Measurements from ENCODE around the gene CYREN.

The CYREN gene

GRCh38 chr7:135189961-135190360 lies 19.5 kb upstream of the CYREN start:
- WGBS (ENCODE audit: insufficient coverage), result 100% methylated on average over 3 of the region's 4 CpGs
- Histone ChIP-seq H3K36me3 (ENCODE audit: control insufficient read depth in 4 of 4, insufficient read depth in 4 of 4, low read length in 3 of 4) (peaks cover 19 to 97% (median 71%) of the 10 kb centered on the region in 4 experiments), H3K4me3 (ENCODE audit: control insufficient read depth in 1 of 7, extremely low read depth in 1 of 7, insufficient read depth in 4 of 7, low read depth in 2 of 7, low read length in 6 of 7) (no peak overlapping the region), H3K27me3 (replicated peaks in 2 of 5; ENCODE audit: control insufficient read depth in 4 of 5, insufficient read depth in 5 of 5, low read length in 4 of 5) (no peaks in the 10 kb centered on the region), H3K9me3 (ENCODE audit: control extremely low read depth in 1 of 5, control insufficient read depth in 4 of 5, insufficient read depth in 2 of 5, low read depth in 1 of 5, low read length in 4 of 5) (no peaks in the 10 kb centered on the region), H3K4me1 (ENCODE audit: control extremely low read depth in 1 of 4, control insufficient read depth in 4 of 4, insufficient read depth in 4 of 4, low read length in 3 of 4) (peaks cover 0 to 6% (median 0%) of the 10 kb centered on the region in 4 experiments), H3K27ac (ENCODE audit: insufficient read depth in 1 of 2, low read depth in 1 of 2, low read length in 2 of 2, poor library complexity in 1 of 2, severe bottlenecking in 2 of 2) (no peak overlapping the region)
- POLR2A ChIA-PET, result interaction anchor here (0.7 kb wide), 1 partner anchor 526 kb away, joined by 4 read pairs; no protein-coding TSS in a partner anchor
- no peak for DNase-seq
- CTCF ChIA-PET, result interaction anchor here (1.2 kb wide), 1 partner anchor 13 kb away, joined by 4 read pairs; no protein-coding TSS in a partner anchor

DNA sequence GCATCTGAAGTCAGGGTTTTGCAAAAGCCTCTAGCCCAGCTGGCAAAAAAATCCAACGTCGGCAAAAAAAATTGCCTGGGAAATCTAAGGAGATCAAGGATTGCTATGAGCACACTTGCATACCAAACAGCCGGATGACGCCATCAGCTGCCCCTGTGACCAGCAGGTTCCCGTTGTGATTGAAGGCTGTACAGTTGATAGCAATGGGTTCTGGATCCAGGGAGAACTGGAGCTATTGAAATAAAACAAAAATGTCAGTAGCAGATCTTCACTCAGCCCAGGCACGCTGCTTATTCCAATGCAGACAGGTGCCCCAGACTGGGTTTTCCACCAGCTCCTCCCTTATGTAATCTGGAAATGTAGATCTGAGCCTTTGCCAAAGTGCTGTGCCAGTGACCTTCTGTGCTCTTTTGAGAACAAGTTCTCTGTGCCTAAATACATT lies 18.7 kb upstream of the CYREN start:
- POLR2A ChIA-PET, result no interaction called here
- H3K36me3 ChIP-seq (ENCODE audit: control insufficient read depth in 4 of 4, insufficient read depth in 4 of 4, low read length in 3 of 4), result peaks cover 13 to 97% (median 67%) of the 10 kb centered on the region in 4 experiments
- CTCF ChIA-PET, result interaction anchor here (0.7 to 2.0 kb wide), 5 partner anchors 9 to 35 kb away, joined by 4 to 7 read pairs (median 4); no protein-coding TSS in a partner anchor
- no peak overlapping the region for H3K4me3 ChIP-seq (ENCODE audit: control insufficient read depth in 1 of 7, extremely low read depth in 1 of 7, insufficient read depth in 4 of 7, low read depth in 2 of 7, low read length in 6 of 7)
- peaks cover 0 to 3% (median 0%) of the 10 kb centered on the region in 5 experiments for H3K9me3 ChIP-seq (ENCODE audit: control extremely low read depth in 1 of 5, control insufficient read depth in 4 of 5, insufficient read depth in 2 of 5, low read depth in 1 of 5, low read length in 4 of 5)
- 100% methylated on average over 6 of the region's 6 CpGs for WGBS (ENCODE audit: insufficient coverage)
- DNase-seq, result no peak
- H3K4me1 ChIP-seq (ENCODE audit: control extremely low read depth in 1 of 4, control insufficient read depth in 4 of 4, insufficient read depth in 4 of 4, low read length in 3 of 4), result peaks cover 0 to 6% (median 0%) of the 10 kb centered on the region in 4 experiments
- no peak overlapping the region for H3K27ac ChIP-seq (ENCODE audit: insufficient read depth in 1 of 2, low read depth in 1 of 2, low read length in 2 of 2, poor library complexity in 1 of 2, severe bottlenecking in 2 of 2)
- no peaks in the 10 kb centered on the region for H3K27me3 ChIP-seq (replicated peaks in 2 of 5; ENCODE audit: control insufficient read depth in 4 of 5, insufficient read depth in 5 of 5, low read length in 4 of 5)

GRCh38 chr7:135188298-135188984 lies 17.9 kb upstream of the CYREN start:
- Histone ChIP-seq H3K27ac (ENCODE audit: insufficient read depth in 1 of 2, low read depth in 1 of 2, low read length in 2 of 2, poor library complexity in 1 of 2, severe bottlenecking in 2 of 2) (no peak overlapping the region), H3K4me3 (ENCODE audit: control insufficient read depth in 1 of 7, extremely low read depth in 1 of 7, insufficient read depth in 4 of 7, low read depth in 2 of 7, low read length in 6 of 7) (no peak overlapping the region), H3K4me1 (ENCODE audit: control extremely low read depth in 1 of 4, control insufficient read depth in 4 of 4, insufficient read depth in 4 of 4, low read length in 3 of 4) (peaks cover 0 to 6% (median 0%) of the 10 kb centered on the region in 4 experiments), H3K36me3 (ENCODE audit: control insufficient read depth in 4 of 4, insufficient read depth in 4 of 4, low read length in 3 of 4) (peaks cover 9 to 97% (median 66%) of the 10 kb centered on the region in 4 experiments), H3K9me3 (ENCODE audit: control extremely low read depth in 1 of 5, control insufficient read depth in 4 of 5, insufficient read depth in 2 of 5, low read depth in 1 of 5, low read length in 4 of 5) (peaks cover 0 to 6% (median 3%) of the 10 kb centered on the region in 5 experiments), H3K27me3 (replicated peaks in 2 of 5; ENCODE audit: control insufficient read depth in 4 of 5, insufficient read depth in 5 of 5, low read length in 4 of 5) (no peaks in the 10 kb centered on the region)
- ChIA-PET POLR2A (no interaction called here), CTCF (interaction anchor here (0.7 to 2.0 kb wide), 4 partner anchors 8 to 35 kb away, joined by 4 to 7 read pairs (median 4); no protein-coding TSS in a partner anchor)
- WGBS (ENCODE audit: insufficient coverage), result 98% methylated on average over 11 of the region's 12 CpGs
- no peak for DNase-seq

DNA sequence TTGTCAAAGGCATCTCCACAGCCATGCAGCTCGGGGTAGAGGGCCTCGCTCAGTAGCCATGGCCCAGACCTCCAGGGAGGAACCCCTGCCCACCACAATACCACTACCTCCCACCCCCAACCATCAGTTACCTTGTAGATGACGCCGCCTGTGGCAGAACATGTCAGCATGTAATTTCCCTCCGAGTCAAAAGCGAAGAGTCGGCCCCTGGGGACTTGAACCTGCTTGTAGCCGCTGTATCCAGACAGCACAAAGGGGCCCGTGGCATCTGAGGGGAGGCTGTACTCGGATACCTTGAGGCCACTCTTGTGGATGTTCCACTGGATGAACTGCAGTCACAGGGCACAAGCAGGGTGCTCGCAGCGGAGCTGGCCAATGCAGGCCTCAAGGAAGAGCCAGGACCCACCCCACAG lies 16.3 kb upstream of the CYREN start:
- DNase-seq, result no peak
- 90% methylated on average over 12 of the region's 12 CpGs for WGBS (ENCODE audit: insufficient coverage)
- H3K27ac ChIP-seq (ENCODE audit: insufficient read depth in 1 of 2, low read depth in 1 of 2, low read length in 2 of 2, poor library complexity in 1 of 2, severe bottlenecking in 2 of 2), result no peak overlapping the region
- peaks cover 16 to 97% (median 66%) of the 10 kb centered on the region in 4 experiments for H3K36me3 ChIP-seq (ENCODE audit: control insufficient read depth in 4 of 4, insufficient read depth in 4 of 4, low read length in 3 of 4)
- no peaks in the 10 kb centered on the region for H3K27me3 ChIP-seq (replicated peaks in 2 of 5; ENCODE audit: control insufficient read depth in 4 of 5, insufficient read depth in 5 of 5, low read length in 4 of 5)
- H3K9me3 ChIP-seq (ENCODE audit: control extremely low read depth in 1 of 5, control insufficient read depth in 4 of 5, insufficient read depth in 2 of 5, low read depth in 1 of 5, low read length in 4 of 5), result peaks cover 3 to 19% (median 14%) of the 10 kb centered on the region in 5 experiments
- peaks cover 0 to 6% (median 0%) of the 10 kb centered on the region in 4 experiments for H3K4me1 ChIP-seq (ENCODE audit: control extremely low read depth in 1 of 4, control insufficient read depth in 4 of 4, insufficient read depth in 4 of 4, low read length in 3 of 4)
- no peak overlapping the region for H3K4me3 ChIP-seq (ENCODE audit: control insufficient read depth in 1 of 7, extremely low read depth in 1 of 7, insufficient read depth in 4 of 7, low read depth in 2 of 7, low read length in 6 of 7)
- ChIA-PET POLR2A (interaction anchor here (0.6 to 1.1 kb wide), 2 partner anchors 25 to 163 kb away, joined by 3 read pairs; no protein-coding TSS in a partner anchor), CTCF (no interaction called here)

- peaks cover 0 to 6% (median 0%) of the 10 kb centered on the region in 4 experiments for H3K4me1 ChIP-seq (ENCODE audit: control extremely low read depth in 1 of 4, control insufficient read depth in 4 of 4, insufficient read depth in 4 of 4, low read length in 3 of 4)
- ChIA-PET POLR2A (interaction anchor here (1.1 kb wide), 1 partner anchor 26 kb away, joined by 3 read pairs; no protein-coding TSS in a partner anchor), CTCF (interaction anchor here (1.0 to 1.2 kb wide), 2 partner anchors 15 to 39 kb away, joined by 3 to 4 read pairs; partner anchors contain the start of gene TMEM140)
- no peaks in the 10 kb centered on the region for H3K27me3 ChIP-seq (replicated peaks in 2 of 5; ENCODE audit: control insufficient read depth in 4 of 5, insufficient read depth in 5 of 5, low read length in 4 of 5)
- H3K36me3 ChIP-seq (ENCODE audit: control insufficient read depth in 4 of 4, insufficient read depth in 4 of 4, low read length in 3 of 4), result peaks cover 15 to 97% (median 67%) of the 10 kb centered on the region in 4 experiments
- H3K4me3 ChIP-seq (ENCODE audit: control insufficient read depth in 1 of 7, extremely low read depth in 1 of 7, insufficient read depth in 4 of 7, low read depth in 2 of 7, low read length in 6 of 7), result no peak overlapping the region
- peaks cover 3 to 25% (median 21%) of the 10 kb centered on the region in 5 experiments for H3K9me3 ChIP-seq (ENCODE audit: control extremely low read depth in 1 of 5, control insufficient read depth in 4 of 5, insufficient read depth in 2 of 5, low read depth in 1 of 5, low read length in 4 of 5)
- no peak overlapping the region for H3K27ac ChIP-seq (ENCODE audit: insufficient read depth in 1 of 2, low read depth in 1 of 2, low read length in 2 of 2, poor library complexity in 1 of 2, severe bottlenecking in 2 of 2)
- 100% methylated on average over 3 of the region's 3 CpGs for WGBS (ENCODE audit: insufficient coverage)
- DNase-seq, result no peak
Observed at GRCh38 chr7:135186261-135186540, 15.7 kb upstream of the CYREN start.

GRCh38 chr7:135185471-135186260 lies 15.2 kb upstream of the CYREN start:
- Histone ChIP-seq H3K4me1 (ENCODE audit: control extremely low read depth in 1 of 4, control insufficient read depth in 4 of 4, insufficient read depth in 4 of 4, low read length in 3 of 4) (peaks cover 0 to 6% (median 0%) of the 10 kb centered on the region in 4 experiments), H3K36me3 (ENCODE audit: control insufficient read depth in 4 of 4, insufficient read depth in 4 of 4, low read length in 3 of 4) (peaks cover 13 to 98% (median 64%) of the 10 kb centered on the region in 4 experiments), H3K4me3 (ENCODE audit: control insufficient read depth in 1 of 7, extremely low read depth in 1 of 7, insufficient read depth in 4 of 7, low read depth in 2 of 7, low read length in 6 of 7) (no peak overlapping the region), H3K27me3 (replicated peaks in 2 of 5; ENCODE audit: control insufficient read depth in 4 of 5, insufficient read depth in 5 of 5, low read length in 4 of 5) (no peaks in the 10 kb centered on the region), H3K9me3 (ENCODE audit: control extremely low read depth in 1 of 5, control insufficient read depth in 4 of 5, insufficient read depth in 2 of 5, low read depth in 1 of 5, low read length in 4 of 5) (peaks cover 3 to 30% (median 26%) of the 10 kb centered on the region in 5 experiments), H3K27ac (ENCODE audit: insufficient read depth in 1 of 2, low read depth in 1 of 2, low read length in 2 of 2, poor library complexity in 1 of 2, severe bottlenecking in 2 of 2) (no peak overlapping the region)
- POLR2A ChIA-PET, result interaction anchor here (1.1 kb wide), 1 partner anchor 26 kb away, joined by 3 read pairs; no protein-coding TSS in a partner anchor
- CTCF ChIA-PET, result interaction anchor here (1.0 to 1.8 kb wide), 4 partner anchors 10 to 38 kb away, joined by 3 to 4 read pairs (median 3); partner anchors contain the start of gene TMEM140
- no peak for DNase-seq
- 42% methylated on average over 4 of the region's 7 CpGs for WGBS (ENCODE audit: insufficient coverage)

Data from common myeloid progenitor, CD34-positive (primary cell).